GM18951 (cell line): Measurements from ENCODE around the gene TRDMT1.
"Not testable (repeated sequence)": the region's sequence is repeated elsewhere in the genome, so short reads cannot be mapped to it uniquely, and the experiment has no call there.

ENCODE experiments used
- POLR2A ChIP-seq: IDR thresholded peaks from 4 replicates; pipeline ENCODE4 v1.6.1; 2011; ENCODE audit warnings: mild to moderate bottlenecking; ENCODE audit not compliant: insufficient read length, insufficient read depth; ENCODE audit errors: extremely low read depth
- in situ Hi-C: fragments of 300-500 bp; cut with MboI; formaldehyde crosslinking; loops from one replicate; pipeline ENCODE4 v1.12.0; 2022; ENCODE audit warnings: low sequenced_read_pairs, mixed read lengths, inconsistent platforms; ENCODE audit not compliant: unreplicated experiment

Gene TRDMT1

GRCh38 chr10:17120694-17121093, 80.8 kb downstream of the TRDMT1 start:
- in situ Hi-C loops = no loop called here
- no peak for TF ChIP-seq POLR2A

DNA sequence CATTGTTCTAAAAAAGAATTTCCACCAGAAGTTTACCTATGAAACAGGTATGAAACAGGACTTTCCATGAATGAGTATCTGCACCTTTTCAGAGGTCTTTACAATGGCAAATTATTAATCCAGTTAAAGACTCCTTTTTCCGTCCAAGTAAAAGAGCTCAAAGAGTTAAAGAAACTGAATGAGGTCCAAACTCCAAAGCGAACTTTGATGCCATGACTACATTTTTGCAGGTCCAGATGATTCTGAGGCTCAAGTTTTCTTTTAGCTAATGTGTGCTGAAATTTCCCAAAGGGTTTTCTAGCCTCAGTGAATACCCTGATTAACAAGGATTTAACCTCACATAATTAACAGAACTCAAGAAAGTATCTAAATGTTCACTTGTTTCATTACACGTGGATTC, 81.6 kb downstream of the TRDMT1 start:
- no peak for TF ChIP-seq POLR2A

DNA sequence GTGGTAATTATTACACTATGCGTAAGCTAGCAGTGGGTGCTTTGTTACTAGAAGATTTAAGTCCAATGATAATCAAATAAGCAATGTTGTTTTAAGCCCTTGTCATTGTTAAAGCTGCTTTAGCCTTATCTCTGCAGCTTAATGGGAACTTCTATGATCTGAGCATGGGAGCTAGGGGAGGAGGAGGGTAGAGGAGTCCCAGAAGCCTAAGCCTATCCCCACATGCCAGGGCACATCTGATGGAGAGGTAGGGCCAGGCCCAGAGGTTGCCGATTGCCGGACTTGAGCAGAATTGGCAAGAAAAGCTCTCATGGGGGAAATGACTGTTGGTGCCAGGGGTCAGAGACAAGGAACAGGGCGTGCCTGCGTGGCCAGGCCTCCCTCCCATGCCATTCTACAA, 85.3 kb downstream of the TRDMT1 start:
- in situ Hi-C loops = no loop called here
- no peak for TF ChIP-seq POLR2A

More for the DNA sequence above, 81.6 kb downstream of the TRDMT1 start:
- in situ Hi-C loops = no loop called here

- in situ Hi-C loops = no loop called here
Measured at GRCh38 chr10:17115683-17116082, 85.8 kb downstream of the TRDMT1 start.

GRCh38 chr10:17114878-17115444, 86.5 kb downstream of the TRDMT1 start:
- in situ Hi-C loops = not testable (repeated sequence)

More at GRCh38 chr10:17115683-17116082, 85.8 kb downstream of the TRDMT1 start:
- no peak for TF ChIP-seq POLR2A

DNA sequence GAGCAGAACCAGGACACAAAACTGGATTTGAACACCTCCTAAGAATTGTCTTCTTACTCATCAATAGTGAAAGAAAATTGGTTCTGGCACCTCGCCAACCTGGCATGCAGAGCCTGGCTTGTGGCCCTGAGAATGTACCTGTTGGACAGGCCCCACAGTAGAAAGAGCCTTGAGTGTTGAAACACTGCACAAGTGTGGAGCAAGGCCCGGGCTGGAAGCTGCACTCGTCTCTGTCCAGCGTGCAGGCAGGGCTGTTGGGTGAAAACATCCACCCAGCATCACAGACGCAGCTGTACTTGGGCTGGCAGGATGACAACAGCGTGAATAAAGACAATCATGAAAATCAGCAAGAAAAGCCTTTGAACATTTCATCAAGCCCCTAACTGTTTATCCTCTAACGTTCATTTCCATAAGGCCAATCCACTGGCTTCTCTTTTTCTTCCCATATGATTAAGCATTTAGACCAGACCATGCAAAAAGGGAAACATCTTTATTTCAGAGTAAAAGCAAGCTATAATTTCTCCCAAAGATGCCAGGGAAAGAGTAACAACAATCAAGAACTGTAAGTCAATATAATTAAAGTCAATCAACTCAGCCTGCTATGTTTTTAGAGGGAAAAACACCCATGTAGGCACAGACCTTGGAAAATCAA, 87.5 kb downstream of the TRDMT1 start:
- in situ Hi-C loops = no loop called here
- TF ChIP-seq POLR2A = no peak

GRCh38 chr10:17113346-17113745, 88.1 kb downstream of the TRDMT1 start:
- in situ Hi-C loops = no loop called here
- no peak for TF ChIP-seq POLR2A

GRCh38 chr10:17112566-17112965, 88.9 kb downstream of the TRDMT1 start:
- in situ Hi-C loops = no loop called here
- TF ChIP-seq POLR2A = no peak

GRCh38 chr10:17109475-17110207, 91.8 kb downstream of the TRDMT1 start:
- in situ Hi-C loops = no loop called here
- TF ChIP-seq POLR2A = no peak

- no peak for TF ChIP-seq POLR2A
- in situ Hi-C loops = no loop called here
Measured at GRCh38 chr10:17109046-17109445, 92.4 kb downstream of the TRDMT1 start.

DNA sequence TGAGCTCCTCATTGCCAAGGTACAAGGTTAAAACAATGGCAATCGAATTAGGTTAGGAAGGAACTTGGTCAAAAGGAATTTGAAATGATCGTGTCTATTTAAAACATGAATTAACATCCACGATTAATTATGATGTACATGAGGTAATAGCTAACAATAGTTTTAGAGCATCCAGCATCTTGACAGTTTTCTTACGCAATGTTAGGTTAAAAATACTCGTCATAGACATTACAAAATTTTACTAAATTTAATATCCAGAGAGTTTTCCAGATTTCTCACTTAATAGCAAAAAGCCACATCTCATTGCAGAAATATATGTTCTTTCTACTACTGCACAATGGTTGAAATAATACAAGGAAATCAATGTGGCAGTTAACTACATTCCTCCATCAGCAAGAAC, 94.5 kb downstream of the TRDMT1 start:
- no peak for TF ChIP-seq POLR2A
- in situ Hi-C loops = no loop called here

DNA sequence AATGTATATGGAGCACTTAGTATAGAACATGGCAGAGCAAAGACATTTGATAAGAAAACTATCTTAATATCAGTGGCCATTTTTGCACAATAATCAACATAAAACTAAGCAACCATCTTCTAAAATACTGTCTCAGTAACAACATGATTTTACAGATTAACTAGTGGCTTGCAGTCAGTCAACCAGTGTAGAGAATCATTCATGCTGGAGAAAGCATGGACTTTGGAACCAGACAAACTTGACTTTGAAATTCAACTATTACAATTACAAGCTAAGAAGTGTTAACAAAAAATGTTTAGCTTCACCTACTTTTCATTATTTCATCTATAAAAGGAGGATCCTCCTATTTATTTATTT, 99.6 kb downstream of the TRDMT1 start:
- TF ChIP-seq POLR2A = no peak
- in situ Hi-C loops = no loop called here

- no peak for TF ChIP-seq POLR2A
- in situ Hi-C loops = no loop called here
Measured at GRCh38 chr10:17101257-17101909, 100.1 kb downstream of the TRDMT1 start.

DNA sequence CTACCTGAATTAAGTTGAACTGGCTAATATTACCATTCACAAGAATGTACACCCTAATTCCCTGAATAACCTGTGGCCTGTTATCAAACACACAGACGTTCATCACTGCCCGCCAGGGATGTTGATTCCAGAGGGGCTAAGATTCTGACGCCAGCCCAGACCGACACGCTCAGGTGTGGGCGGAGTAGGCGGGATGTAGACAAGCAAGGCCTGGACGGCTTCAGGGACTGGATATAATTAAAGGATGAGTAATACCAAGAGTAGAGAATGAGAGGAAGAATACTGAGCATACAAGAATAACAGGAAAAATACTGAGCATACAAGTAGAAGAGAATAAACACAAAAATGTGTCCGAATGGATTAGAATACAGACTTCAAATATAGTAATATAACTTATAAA, 100.9 kb downstream of the TRDMT1 start:
- no peak for TF ChIP-seq POLR2A
- in situ Hi-C loops = no loop called here

DNA sequence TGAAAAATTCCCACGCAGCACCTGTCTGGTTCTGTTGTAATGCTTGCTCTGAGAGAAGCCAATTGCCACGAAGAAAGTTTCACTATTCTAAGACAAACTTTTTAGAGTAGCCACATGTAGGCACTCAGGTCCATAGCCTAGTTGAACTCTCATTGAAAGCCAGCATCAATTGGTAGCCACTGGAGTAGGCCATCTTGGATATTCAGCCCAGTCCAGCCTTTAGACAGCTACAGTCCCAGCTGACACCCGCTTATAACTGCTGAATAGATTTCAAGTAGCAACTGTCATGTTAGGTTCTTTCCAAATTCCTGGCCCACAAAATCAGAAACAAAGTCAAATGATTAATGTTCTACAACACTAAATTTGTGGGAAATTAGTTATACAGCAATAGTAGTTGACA, 103.5 kb downstream of the TRDMT1 start:
- in situ Hi-C loops = no loop called here
- no peak for TF ChIP-seq POLR2A
